Fibroblast of skin of right quadriceps (primary cell): ENCODE data around the gene MRPL27.
A peak's percentile ranks its signal among the peaks of the same experiment; 100 is the strongest.

Source experiments
- DNase-seq: peaks from one replicate; pipeline ENCODE4 v3.0.0-alpha.2; 2013

Gene MRPL27

GRCh38 chr17:50382931-50383330 is 9.9 kb upstream of the MRPL27 start:
- DNase-seq: no peak

GRCh38 chr17:50381920-50382319 is 8.9 kb upstream of the MRPL27 start:
- DNase-seq: no peak

- DNase-seq: no peak
Measured at GRCh38 chr17:50381260-50381815, 8.4 kb upstream of the MRPL27 start.

- no peak for DNase-seq
Measured at GRCh38 chr17:50380369-50381259, 7.6 kb upstream of the MRPL27 start.

GRCh38 chr17:50379351-50380132 is 6.6 kb upstream of the MRPL27 start:
- DNase-seq: no peak

- DNase-seq: no peak
Measured at GRCh38 chr17:50375858-50376538, 3.0 kb upstream of the MRPL27 start.

GRCh38 chr17:50373705-50374104 is 721 bp upstream of the MRPL27 start:
- DNase-seq: no peak

DNA sequence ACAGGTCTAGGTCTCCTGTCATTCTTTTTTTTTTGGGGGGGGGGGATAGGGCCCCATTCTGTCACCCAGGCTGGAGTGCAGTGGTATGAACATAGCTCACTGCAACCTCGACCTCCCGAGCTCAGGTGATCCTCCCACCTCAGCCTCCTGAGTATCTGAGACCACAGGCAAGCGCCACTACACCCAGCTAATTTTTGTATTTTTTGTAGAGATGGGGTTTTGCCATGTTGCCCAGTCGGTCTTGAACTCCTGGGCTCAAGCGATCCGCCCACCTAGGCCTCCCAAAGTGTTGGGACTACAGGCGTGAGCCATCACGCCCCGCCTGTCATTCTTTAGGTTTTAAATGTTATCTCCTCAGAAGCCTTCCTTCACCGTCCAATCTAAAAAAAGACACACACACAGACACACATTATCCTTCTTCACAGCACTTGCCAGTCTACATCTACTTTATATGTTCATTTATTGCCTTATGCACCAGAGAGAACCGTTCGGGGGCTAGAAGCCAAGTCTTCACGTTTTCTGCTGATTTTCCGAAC is 694 bp downstream of the MRPL27 start:
- DNase-seq: no peak

- no peak for DNase-seq
Measured at GRCh38 chr17:50371526-50371925, 1.5 kb downstream of the MRPL27 start.

DNA sequence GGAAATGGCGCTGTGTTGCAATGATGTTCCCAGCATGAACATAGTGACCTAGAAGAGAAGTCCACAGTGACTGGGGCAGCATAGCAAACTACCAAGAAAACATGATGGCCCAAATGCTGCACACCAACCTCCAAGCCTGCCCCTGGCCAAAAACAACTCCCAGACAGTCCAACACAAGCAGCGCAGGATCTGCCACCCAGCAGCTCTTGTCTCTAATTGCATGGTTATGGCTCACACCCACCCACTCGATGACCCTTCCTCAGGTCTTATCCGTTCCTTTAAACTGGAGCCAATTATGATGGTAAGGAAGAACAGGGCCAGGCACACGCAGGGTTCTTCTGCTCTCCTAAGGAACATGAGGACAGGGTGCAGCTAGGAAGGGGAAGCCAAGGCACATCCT is 2.9 kb downstream of the MRPL27 start:
- DNase-seq: no peak

DNA sequence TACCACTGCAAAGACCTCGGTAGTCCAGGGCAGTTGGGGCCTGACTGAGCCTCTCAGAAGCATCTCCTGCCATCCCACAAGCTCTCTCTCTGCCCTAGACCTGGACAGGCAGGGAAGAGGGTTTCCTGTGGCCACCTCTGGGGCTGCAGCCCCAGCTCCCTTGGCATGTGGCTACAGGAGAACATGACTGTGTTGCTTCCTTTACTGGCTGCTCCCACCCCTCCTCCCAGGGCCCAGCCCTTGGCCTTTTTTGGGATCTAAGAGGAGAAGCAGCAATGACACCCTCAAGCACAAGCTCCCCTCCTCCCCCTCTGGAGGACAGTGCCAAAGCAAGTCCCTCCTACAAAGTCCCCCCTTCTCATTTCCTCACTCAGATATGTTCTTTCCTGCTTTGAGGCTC is 5.6 kb downstream of the MRPL27 start:
- no peak for DNase-seq

GRCh38 chr17:50365649-50366393 is 7.2 kb downstream of the MRPL27 start:
- no peak for DNase-seq

- DNase-seq: no peak
Measured at GRCh38 chr17:50365165-50365564, 7.8 kb downstream of the MRPL27 start.

GRCh38 chr17:50364715-50365114 is 8.3 kb downstream of the MRPL27 start:
- DNase-seq: peak; percentile 40

GRCh38 chr17:50364061-50364458 is 8.9 kb downstream of the MRPL27 start:
- no peak for DNase-seq

- peak; percentile 30 for DNase-seq
Measured at GRCh38 chr17:50363217-50364060, 9.5 kb downstream of the MRPL27 start.

DNA sequence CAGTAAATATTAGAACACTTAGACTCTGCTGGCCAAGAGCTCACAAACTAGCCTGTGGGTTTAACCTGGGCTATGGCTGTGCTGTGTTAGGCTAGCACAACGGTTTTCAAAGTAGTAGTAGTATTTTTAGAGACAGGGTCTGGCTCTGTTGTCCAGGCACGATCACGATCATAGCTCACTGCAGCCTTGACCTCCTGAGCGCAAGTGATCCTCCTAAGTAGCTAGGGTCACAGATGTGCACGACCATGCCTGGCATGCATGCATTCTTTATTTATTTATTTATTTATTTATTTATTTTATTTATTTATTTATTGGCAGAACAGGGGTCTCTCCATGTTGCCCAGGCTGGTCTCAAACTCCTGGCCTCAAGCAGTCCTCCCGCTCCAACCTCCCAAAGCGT is 10.3 kb downstream of the MRPL27 start:
- no peak for DNase-seq

DNA sequence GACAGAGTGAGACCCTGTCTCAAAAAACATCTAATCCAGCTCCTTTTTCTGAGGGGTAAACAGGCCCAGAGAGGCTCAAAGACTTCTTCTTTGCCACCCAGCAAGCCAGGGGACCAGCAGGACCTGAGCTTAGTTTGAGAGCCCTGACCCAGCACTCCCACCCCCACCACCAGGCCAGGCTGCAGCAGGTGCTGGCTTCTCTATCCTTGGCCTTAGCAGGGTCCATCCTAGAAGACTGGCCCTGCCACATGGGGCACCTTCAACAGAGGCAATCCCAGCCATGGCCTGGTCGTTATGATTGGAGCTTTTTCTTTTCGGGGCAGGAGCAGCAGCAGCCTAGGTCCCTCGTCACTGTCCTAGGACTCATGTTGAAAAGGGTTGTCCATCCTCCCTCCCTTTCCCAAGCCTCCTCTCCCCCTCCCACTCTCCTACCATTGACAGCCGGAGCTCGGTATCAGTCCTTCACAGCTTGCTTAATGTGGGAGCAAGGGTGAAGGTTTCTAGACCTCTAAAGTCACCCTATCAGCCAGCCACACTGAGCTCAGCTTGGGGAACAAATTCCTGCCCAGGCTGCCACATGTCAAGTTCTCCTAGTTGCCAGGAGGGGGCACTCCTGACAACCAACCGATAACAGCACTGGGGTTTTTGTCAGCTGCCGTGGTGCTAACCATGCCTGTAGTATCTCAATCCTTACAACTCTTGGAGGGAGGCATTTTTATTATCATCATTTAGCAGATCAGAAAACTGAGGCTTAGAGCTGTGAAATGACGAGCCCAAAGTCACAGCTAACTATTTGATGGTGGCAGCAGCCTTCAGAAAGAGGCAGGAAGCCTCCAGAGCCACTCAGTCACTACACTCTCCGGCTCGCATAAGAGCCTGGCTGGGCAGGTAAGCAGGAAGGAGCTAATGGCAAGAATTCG is 11.2 kb downstream of the MRPL27 start:
- peak; percentile 59 for DNase-seq

DNA sequence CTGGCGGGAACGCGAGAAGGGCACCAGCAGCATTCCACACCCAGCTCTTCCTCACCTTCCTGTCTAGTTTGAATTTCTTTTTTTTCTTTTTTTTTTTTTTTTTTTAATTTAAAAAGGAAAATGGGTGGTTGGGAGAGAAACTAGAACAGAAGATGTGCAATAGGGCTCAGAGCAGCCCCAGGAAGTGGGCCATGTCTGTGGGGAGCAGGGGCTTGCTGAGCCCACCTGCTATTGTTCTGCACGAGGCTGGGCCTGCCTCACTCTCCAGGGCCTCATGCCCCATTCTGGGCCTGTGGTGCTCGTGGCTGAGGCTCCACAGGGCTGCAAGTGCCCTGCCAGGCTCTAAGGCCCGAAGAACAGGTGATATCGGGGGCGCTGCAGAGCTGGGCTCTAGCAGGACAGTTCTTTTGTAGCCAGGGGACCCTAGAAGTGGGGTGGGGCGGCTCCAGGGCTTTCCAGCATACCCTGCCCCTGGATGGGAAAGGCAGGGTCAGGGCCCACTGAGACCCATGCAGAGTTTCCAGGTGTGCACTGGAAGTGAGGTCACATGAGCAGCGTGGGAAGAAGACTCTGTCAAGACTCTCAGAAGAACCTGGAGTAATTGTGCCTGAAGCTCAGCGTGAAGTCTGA is 12.4 kb downstream of the MRPL27 start:
- DNase-seq: no peak
